Measurements from ENCODE around the gene SEM1. TPM values are rescaled to one million over a fixed set of nuclear protein-coding genes. Genes with fewer than 3 reads are reported as not detected.
"Not testable (repeated sequence)": the region's sequence is repeated elsewhere in the genome, so short reads cannot be mapped to it uniquely, and the experiment has no call there.

SEM1 gene
- total RNA-seq (2012; rRNA removed): 17.2 and 23.6 TPM in 2 replicates
- 38.0 and 52.7 TPM in 2 replicates for polyA plus RNA-seq (2012; rRNA removed)
- polyA plus RNA-seq (2012; cell fraction: cytosol; rRNA removed): 3.9 and 15.4 TPM in 2 replicates
- polyA plus RNA-seq (2012; cell fraction: nucleus; rRNA removed; ENCODE audit: low replicate concordance): 0.77 and 9.2 TPM in 2 replicates
- percentile 55 among the genes with signal in this experiment for Bru-seq, nascent RNA
- BruChase-seq, experiment 1, labeled RNA remaining after a 6-hour chase: percentile 43 among the genes with signal in this experiment
- BruChase-seq, experiment 2, labeled RNA remaining after a 2-hour chase: percentile 51 among the genes with signal in this experiment
- long read RNA-seq, transcript SEM1-209 (2 exons, 2,773 nt): minor isoform, 10 of 100 reads
- long read RNA-seq, transcript SEM1-201 (3 exons, 1,314 nt): major isoform, 79 of 100 reads
- long read RNA-seq, partial matches to known transcripts: 0 of 100 reads
- long read RNA-seq, other reads (novel, unspliced or antisense): 11 of 100 reads

DNA sequence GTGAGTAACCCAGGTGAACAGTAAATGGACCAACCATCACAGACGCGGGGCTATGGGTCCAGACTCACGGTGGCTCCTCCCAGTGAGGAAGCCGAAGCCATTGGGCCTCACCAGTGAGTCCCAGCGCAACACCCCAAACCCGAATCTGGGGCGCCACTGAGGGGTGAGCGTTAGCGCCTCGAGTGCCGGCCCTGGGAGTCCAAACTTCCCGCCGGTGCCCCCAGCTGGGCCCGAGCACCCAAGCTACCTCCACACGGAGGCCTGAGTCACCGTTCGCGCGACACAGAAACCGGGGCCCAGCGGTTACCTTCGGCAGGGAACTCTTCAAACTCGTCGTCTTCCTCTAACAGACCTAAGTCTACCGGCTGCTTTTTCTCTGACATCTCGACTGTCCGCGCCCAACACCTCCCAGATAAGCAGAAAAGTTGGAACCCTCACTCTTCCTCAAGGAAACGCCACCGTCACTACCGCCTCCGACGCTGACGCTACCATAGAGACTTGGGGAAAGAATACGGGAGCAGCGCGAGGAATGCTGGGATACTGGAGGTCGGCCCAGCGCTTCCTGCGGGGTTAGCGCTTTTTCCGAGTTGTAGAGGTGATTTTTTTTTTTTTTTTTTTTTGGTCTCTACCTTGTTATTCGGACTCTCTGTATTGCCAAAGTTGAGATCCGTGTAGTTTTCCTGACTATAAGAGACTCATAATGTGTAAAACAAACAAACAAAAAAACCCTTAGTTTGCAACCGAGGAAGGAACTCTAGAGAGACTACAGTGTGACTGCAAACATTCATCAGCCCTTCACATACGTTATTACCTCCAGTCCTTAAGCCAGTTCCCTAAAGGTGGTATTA, at the start of gene SEM1:
SEM1 (minus strand) TSS at position 466 of the 848 bp plus-strand sequence; CDS start at position 383, 83 bp downstream.
- Histone ChIP-seq H4K91ac (ENCODE audit: insufficient read depth, low read depth, low read length) (peak within 1 kb of the TSS; percentile 45), H3K79me1 (ENCODE audit: low read depth in 1 of 2, low read length in 2 of 2) (peaks cover 6 to 16% of the 10 kb centered on the region in 2 experiments; a peak in 2 of 4 replicates), H2BK5ac (ENCODE audit: low read depth, low read length, poor library complexity, severe bottlenecking) (peak within 1 kb of the TSS; percentile 74), H2AK9ac (replicated peaks; ENCODE audit: low read depth, low read length, poor library complexity) (peak within 1 kb of the TSS; percentile 74), H3K4ac (ENCODE audit: low read depth, low read length) (peak within 1 kb of the TSS; percentile 90), H3K23ac (ENCODE audit: low read depth, low read length) (peak within 1 kb of the TSS; percentile 89), H2BK120ac (ENCODE audit: low read depth, low read length) (peak within 1 kb of the TSS; percentile 41), H3K9me1 (ENCODE audit: insufficient read depth, low read length) (no peaks in the 10 kb centered on the region), H2AFZ (replicated peaks; ENCODE audit: low read length, poor library complexity) (peak within 1 kb of the TSS; percentile 94), H2BK20ac (ENCODE audit: low read depth, low read length) (no peak within 1 kb of the TSS), H4K8ac (ENCODE audit: low read depth in 2 of 2, low read length in 2 of 2) (peak within 1 kb of the TSS; percentile 96 to 99), H3K36me3 (ENCODE audit: control insufficient read depth, insufficient read depth, low read length) (no peaks in the 10 kb centered on the region; the same call in 1 of the 2 replicates), H3K27me3 (ENCODE audit: control insufficient read depth, insufficient read depth, low read length) (no peaks in the 10 kb centered on the region), H3K4me2 (ENCODE audit: low read depth, low read length) (peak within 1 kb of the TSS; percentile 100), H3K4me1 (ENCODE audit: control insufficient read depth, insufficient read depth, low read length) (peaks cover 1% of the 10 kb centered on the region; the same call in 1 of the 2 replicates), H3K27ac (ENCODE audit: insufficient read depth, low read length) (peak within 1 kb of the TSS; percentile 81), H3K9ac (ENCODE audit: low read depth, low read length) (peak within 1 kb of the TSS; percentile 90), H4K5ac (ENCODE audit: low read depth, low read length) (peak within 1 kb of the TSS; percentile 99), H3K9me3 (ENCODE audit: control insufficient read depth, insufficient read depth, low read length) (no peaks in the 10 kb centered on the region), H3K14ac (replicated peaks; ENCODE audit: low read depth, low read length) (peak within 1 kb of the TSS; percentile 94), H4K20me1 (ENCODE audit: insufficient read depth, low read length) (peaks cover 4% of the 10 kb centered on the region; the same call in 1 of the 2 replicates), H3K4me3 (ENCODE audit: insufficient read depth, low read depth, low read length) (peak within 1 kb of the TSS; percentile 77), H3K56ac (ENCODE audit: extremely low read depth, insufficient read depth, low read length) (peak within 1 kb of the TSS; percentile 94), H3K18ac (ENCODE audit: low read depth, low read length) (peak within 1 kb of the TSS; percentile 56), H2AK5ac (ENCODE audit: low read depth, low read length) (peak within 1 kb of the TSS; percentile 52; the same call in 1 of the 2 replicates), H2BK15ac (ENCODE audit: low read depth, low read length) (no peak within 1 kb of the TSS)
- BruUV-seq (replicated peaks): TSS peak; percentile 55
- WGBS, 2 experiments (ENCODE audit: extremely low coverage in 2 of 2, insufficient read length in 1 of 2): no CpG with 5 or more reads among the region's 46 CpGs
- TF ChIP-seq MXI1 (IDR thresholded peaks at IDR 0.05; ENCODE audit: borderline replicate concordance, low read depth, low read length): peak; percentile 61; the same call in 1 of the 2 replicates
- peak; percentile 46; the same call in 1 of the 2 replicates for TF ChIP-seq MAZ (IDR thresholded peaks at IDR 0.05; ENCODE audit: borderline replicate concordance, low read depth, low read length)
- TF ChIP-seq CHD1 (IDR thresholded peaks at IDR 0.05; ENCODE audit: low read depth, low read length): no peak
- peak; percentile 93 for TF ChIP-seq POLR2A (IDR thresholded peaks at IDR 0.05; ENCODE audit: low read depth, low read length)
- intact Hi-C loops (cut with micrococcal nuclease): loop anchor here (10.0 kb wide), 1 partner anchor 635 kb away; no protein-coding TSS in a partner anchor
- CTCF ChIA-PET: no interaction called here
- ATAC-seq (ENCODE audit: low read depth) (peak; percentile 99), DNase-seq (peak; percentile 84)
- POLR2A ChIA-PET (ENCODE audit: unreplicated experiment): interaction anchor here (0.7 kb wide), 1 partner anchor 298 kb away, joined by 15 read pairs; no protein-coding TSS in a partner anchor
- dilution Hi-C loops (cut with HindIII; ENCODE audit: low sequenced_read_pairs, unreplicated experiment): no loop called here
- in situ Hi-C loops (cut with MboI; ENCODE audit: low sequenced_read_pairs): no loop called here

DNA sequence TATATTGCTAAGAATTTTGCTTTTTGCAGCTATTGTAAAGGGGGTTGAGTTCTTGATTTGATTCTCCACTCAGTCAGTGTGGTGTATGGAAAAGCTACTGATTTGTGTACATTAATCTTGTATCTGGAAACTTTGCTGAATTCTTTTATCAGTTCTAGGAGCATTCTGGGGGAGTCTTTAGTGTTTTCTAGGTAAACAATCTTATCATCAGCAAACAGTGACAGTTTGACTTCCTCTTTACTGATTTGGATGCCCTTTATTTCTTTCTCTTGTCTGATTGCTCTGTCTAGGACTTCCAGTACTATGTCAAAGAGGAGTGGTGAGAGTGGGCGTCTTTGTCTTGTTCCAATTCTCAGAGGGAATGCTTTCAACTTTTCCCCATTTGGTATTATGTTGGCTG, 48.2 kb upstream of the SEM1 start:
- H3K27ac ChIP-seq (ENCODE audit: insufficient read depth, low read length); H3K79me1 ChIP-seq (ENCODE audit: low read depth in 1 of 2, low read length in 2 of 2); CTCF ChIA-PET; POLR2A ChIA-PET (ENCODE audit: unreplicated experiment); H3K9me1 ChIP-seq (ENCODE audit: insufficient read depth, low read length); H4K20me1 ChIP-seq (ENCODE audit: insufficient read depth, low read length); H2BK5ac ChIP-seq (ENCODE audit: low read depth, low read length, poor library complexity, severe bottlenecking); H3K4ac ChIP-seq (ENCODE audit: low read depth, low read length); H2BK20ac ChIP-seq (ENCODE audit: low read depth, low read length); H3K4me2 ChIP-seq (ENCODE audit: low read depth, low read length); H3K36me3 ChIP-seq (ENCODE audit: control insufficient read depth, insufficient read depth, low read length); H2BK120ac ChIP-seq (ENCODE audit: low read depth, low read length); H3K14ac ChIP-seq (replicated peaks; ENCODE audit: low read depth, low read length); H3K9me3 ChIP-seq (ENCODE audit: control insufficient read depth, insufficient read depth, low read length); H2AK9ac ChIP-seq (replicated peaks; ENCODE audit: low read depth, low read length, poor library complexity); intact Hi-C loops (cut with micrococcal nuclease); in situ Hi-C loops (cut with MboI; ENCODE audit: low sequenced_read_pairs); ATAC-seq (ENCODE audit: low read depth); H2BK15ac ChIP-seq (ENCODE audit: low read depth, low read length); BruUV-seq (replicated peaks); H3K18ac ChIP-seq (ENCODE audit: low read depth, low read length); DNase-seq; H4K5ac ChIP-seq (ENCODE audit: low read depth, low read length); H2AK5ac ChIP-seq (ENCODE audit: low read depth, low read length); H2AFZ ChIP-seq (replicated peaks; ENCODE audit: low read length, poor library complexity); H3K23ac ChIP-seq (ENCODE audit: low read depth, low read length); H3K27me3 ChIP-seq (ENCODE audit: control insufficient read depth, insufficient read depth, low read length); H4K8ac ChIP-seq (ENCODE audit: low read depth in 2 of 2, low read length in 2 of 2); H3K4me1 ChIP-seq (ENCODE audit: control insufficient read depth, insufficient read depth, low read length); H3K4me3 ChIP-seq (ENCODE audit: insufficient read depth, low read depth, low read length); dilution Hi-C loops (cut with HindIII; ENCODE audit: low sequenced_read_pairs, unreplicated experiment); H4K91ac ChIP-seq (ENCODE audit: insufficient read depth, low read depth, low read length); H3K9ac ChIP-seq (ENCODE audit: low read depth, low read length); H3K56ac ChIP-seq (ENCODE audit: extremely low read depth, insufficient read depth, low read length): not testable (repeated sequence)
- WGBS, 2 experiments (ENCODE audit: extremely low coverage in 2 of 2, insufficient read length in 1 of 2): no CpG with 5 or more reads among the region's 1 CpG
